HepG2 (cell line): Measurements from ENCODE around the gene MT1F. TPM values are rescaled to one million over a fixed set of nuclear protein-coding genes. Genes with fewer than 3 reads are reported as not detected.

ENCODE experiments used
- ATAC-seq: fragments of 200-7000 bp; cut with Tn5 transposase; 3 replicates; pipeline ENCODE4 v1.9.1; 2020; ENCODE audit warnings: mild to moderate bottlenecking, moderate library complexity
- BruUV-seq: library from RNA; stranded (reverse); fragments of 400-500 nt; replicated peaks from 2 replicates; lab custom pipeline; 2021; lab: Mats Ljungman, UMichigan
- CTCF ChIA-PET: fragments of 300-600 bp; formaldehyde crosslinking; extraction: SDS; loops from one replicate; lab custom pipeline; 2021; ENCODE audit warnings: low total read pairs, inconsistent platforms, low intra/inter-chr PET ratio; lab: Yijun Ruan, JAX
- POLR2A ChIA-PET: fragments of 350-600 bp; sonication (Branson Sonifier 250); formaldehyde crosslinking; loops from one replicate; lab custom pipeline; 2020; ENCODE audit warnings: antibody characterized with exemption, inconsistent platforms; lab: Yijun Ruan, JAX
- DNase-seq: peaks from one replicate; pipeline ENCODE4 v3.0.0-alpha.2; 2015; ENCODE audit warnings: low spot score
- FAIRE-seq: peaks from 3 replicates; lab custom pipeline; 2011; peaks lifted over from hg19 to GRCh38; lab: Jason Lieb, UNC
- H2AFZ ChIP-seq: one replicate; pipeline ENCODE4 v1.6.1; 2011; ENCODE audit warnings: low read length, inconsistent platforms
- H3K27ac ChIP-seq: fragments of 300-600 bp; 3 replicates; pipeline ENCODE4 v1.8.0; 2011; ENCODE audit warnings: mixed run types, mild to moderate bottlenecking, mixed read lengths, low read length, inconsistent platforms; ENCODE audit not compliant: insufficient read depth; ENCODE audit errors: extremely low read length
- H3K27me3 ChIP-seq, 2 experiments: fragments of 200-600 bp in 1 of 2; 2 replicates in 1 of 2; 3 replicates in 1 of 2; pipeline versions ENCODE4 v1.6.0 to v1.8.0; 2011; ENCODE audit warnings: low read length in 2 of 2, mild to moderate bottlenecking in 2 of 2, moderate library complexity in 2 of 2, inconsistent platforms in 1 of 2; ENCODE audit not compliant: insufficient read depth in 2 of 2, control insufficient read depth in 1 of 2
- H3K36me3 ChIP-seq, 2 experiments: fragments of 200-600 bp in 1 of 2; replicated peaks in 1 of 2; 2 replicates in 1 of 2; 3 replicates in 1 of 2; pipeline versions ENCODE4 v1.5.1 to v1.8.0; 2011; ENCODE audit warnings: low read length in 2 of 2, inconsistent platforms in 1 of 2; ENCODE audit not compliant: insufficient read depth in 2 of 2, control insufficient read depth in 1 of 2
- H3K4me1 ChIP-seq: 2 replicates; pipeline ENCODE4 v1.5.1; 2012; ENCODE audit warnings: low read length, inconsistent platforms; ENCODE audit not compliant: insufficient read depth
- H3K4me2 ChIP-seq: 2 replicates; pipeline ENCODE4 v1.6.0; 2011; ENCODE audit warnings: low read depth, low read length, inconsistent platforms
- H3K4me3 ChIP-seq, 3 experiments: fragments of 200-600 bp in 1 of 3; sonication (generic), shearing (Covaris generic) in 1 of 3; replicated peaks in 1 of 3; 2 replicates each; pipeline ENCODE4 v1.5.1; 2011 to 2016; ENCODE audit warnings: low read length in 3 of 3, inconsistent platforms in 2 of 3, low read depth in 2 of 3, mild to moderate bottlenecking in 2 of 3, control low read depth in 1 of 3, mixed read lengths in 1 of 3; ENCODE audit not compliant: insufficient read depth in 1 of 3
- H3K79me2 ChIP-seq: one replicate; pipeline ENCODE4 v1.6.1; 2011; ENCODE audit warnings: low read length, inconsistent platforms; ENCODE audit not compliant: insufficient read depth
- H3K9ac ChIP-seq: 2 replicates; pipeline ENCODE4 v1.6.0; 2011; ENCODE audit warnings: mild to moderate bottlenecking, low read depth, low read length, inconsistent platforms; ENCODE audit not compliant: insufficient read depth
- H3K9me3 ChIP-seq: 2 replicates; pipeline ENCODE4 v1.5.1; 2012; ENCODE audit warnings: mild to moderate bottlenecking, low read length
- H4K20me1 ChIP-seq: 2 replicates; pipeline ENCODE4 v1.6.0; 2011; ENCODE audit warnings: inconsistent platforms, mild to moderate bottlenecking, low read length, moderate library complexity; ENCODE audit not compliant: insufficient read depth
- CENPX ChIP-seq: sonication (generic); formaldehyde crosslinking; IDR thresholded peaks from 2 replicates; pipeline ENCODE4 v1.9.0; 2021; ENCODE audit warnings: mild to moderate bottlenecking, missing genetic modification reagents, moderate library complexity
- CREB1 ChIP-seq, 2 experiments: fragments of 450-650 bp in 1 of 2; IDR thresholded peaks; 2 replicates each; pipeline ENCODE4 v1.6.1; 2016 to 2017; ENCODE audit warnings: control low read depth in 1 of 2, mild to moderate bottlenecking in 1 of 2, missing compliant biosample characterization in 1 of 2, missing genetic modification characterization in 1 of 2
- FOXC1 ChIP-seq: sonication (generic); formaldehyde crosslinking; IDR thresholded peaks from 2 replicates; pipeline ENCODE4 v1.8.0; 2022; ENCODE audit warnings: mild to moderate bottlenecking, missing genetic modification reagents, borderline replicate concordance
- GATAD2A ChIP-seq: IDR thresholded peaks from 2 replicates; pipeline ENCODE4 v1.6.1; 2016
- IKZF1 ChIP-seq: fragments of 450-650 bp; IDR thresholded peaks from 2 replicates; pipeline ENCODE4 v1.7.1; 2016
- IKZF4 ChIP-seq: sonication (generic); formaldehyde crosslinking; IDR thresholded peaks from 2 replicates; pipeline ENCODE4 v1.5.1; 2020; ENCODE audit warnings: borderline replicate concordance, mild to moderate bottlenecking, low read depth, missing genetic modification reagents; ENCODE audit errors: not compliant biosample characterization
- KLF13 ChIP-seq: sonication (generic); formaldehyde crosslinking; IDR thresholded peaks from 2 replicates; pipeline ENCODE4 v1.4.0; 2020; ENCODE audit warnings: mild to moderate bottlenecking, missing genetic modification reagents
- ONECUT2 ChIP-seq: sonication (generic); formaldehyde crosslinking; IDR thresholded peaks from 2 replicates; pipeline ENCODE4 v1.4.0; 2020; ENCODE audit warnings: missing genetic modification reagents
- PCBP1 ChIP-seq: fragments of 200-400 bp; formaldehyde crosslinking; IDR thresholded peaks from 2 replicates; pipeline ENCODE4 v1.6.1; 2017; ENCODE audit warnings: mild to moderate bottlenecking, low read depth, low read length, borderline replicate concordance
- PRMT3 ChIP-seq: sonication (generic); formaldehyde crosslinking; IDR thresholded peaks from 2 replicates; pipeline ENCODE4 v1.8.1; 2022; ENCODE audit warnings: low read depth, mild to moderate bottlenecking, moderate library complexity, missing genetic modification reagents, borderline replicate concordance
- RNF2 ChIP-seq: fragments of 450-650 bp; conservative IDR thresholded peaks from 2 replicates; pipeline ENCODE4 v1.6.1; 2016; ENCODE audit warnings: low read depth
- SOX6 ChIP-seq, 2 experiments: fragments of 450-650 bp in 1 of 2; sonication (generic) in 1 of 2; formaldehyde crosslinking in 1 of 2; IDR thresholded peaks; 2 replicates each; pipeline versions ENCODE4 v1.4.0 to v1.6.1; 2017 to 2020; ENCODE audit warnings: antibody characterized with exemption in 1 of 2, mild to moderate bottlenecking in 1 of 2, missing genetic modification reagents in 1 of 2
- ZBTB3 ChIP-seq: sonication (generic); formaldehyde crosslinking; IDR thresholded peaks from 2 replicates; pipeline ENCODE4 v1.4.0; 2020; ENCODE audit warnings: low read depth, mild to moderate bottlenecking, moderate library complexity, missing genetic modification reagents, borderline replicate concordance
- ZBTB7B ChIP-seq: sonication (generic); formaldehyde crosslinking; IDR thresholded peaks from 2 replicates; pipeline ENCODE4 v1.4.0; 2020; ENCODE audit warnings: missing genetic modification reagents
- ZNF572 ChIP-seq: sonication (generic); formaldehyde crosslinking; IDR thresholded peaks from 2 replicates; pipeline ENCODE4 v1.5.1; 2020; ENCODE audit warnings: mild to moderate bottlenecking, missing genetic modification reagents
- ZNF839 ChIP-seq: sonication (generic); formaldehyde crosslinking; IDR thresholded peaks from 2 replicates; pipeline ENCODE4 v1.4.0; 2020; ENCODE audit warnings: missing genetic modification reagents, mild to moderate bottlenecking, borderline replicate concordance
- WGBS: methylation state at CpG from one replicate; pipeline ENCODE4 v1.1.6; 2017; ENCODE audit warnings: low lambda C conversion rate; 5-methylcytosine and 5-hydroxymethylcytosine counted together
- in situ Hi-C: cut with HindIII; loops from 2 replicates; pipeline ENCODE4 v1.10.0; 2017; ENCODE audit warnings: low pct_unique_long_range_greater_than_20kb; ENCODE audit not compliant: extremely low pct_ligation_motif_present
- intact Hi-C: fragments of 100-400 bp; cut with micrococcal nuclease; formaldehyde crosslinking; loops from one replicate; pipeline ENCODE4 v1.10.0; 2022; ENCODE audit not compliant: unreplicated experiment
- polyA plus RNA-seq, 8 experiments: library from polyadenylated mRNA; depleted of rRNA in 3 of 8; stranded (reverse) in 7 of 8; unstranded in 1 of 8; fragments of >200 nt; fragmentation: Illumina TruSeq in 4 of 8; extraction: Trizol in 4 of 8; gene quantifications; 2 replicates each; pipeline versions ENCODE4 v1.2.1 to v1.2.3, GENCODE V29; 2011 to 2016; ENCODE audit warnings: low read depth in 4 of 8, missing spikeins in 1 of 8, mixed read lengths in 1 of 8; ENCODE audit not compliant: insufficient read depth in 1 of 8
- total RNA-seq, 5 experiments: library from RNA; depleted of rRNA; stranded (reverse); fragments of >200 nt; fragmentation: Illumina TruSeq; extraction: Trizol; gene quantifications; 2 replicates each; pipeline ENCODE4 v1.2.3, GENCODE V29; 2016; ENCODE audit warnings: low read depth in 1 of 5
- TF ChIP-seq, protein P1 (sequence below): sonication (generic); formaldehyde crosslinking; IDR thresholded peaks from 2 replicates; pipeline ENCODE4 v1.4.0; 2020; ENCODE audit warnings: mild to moderate bottlenecking, missing genetic modification reagents
- TF ChIP-seq, protein P2 (sequence below): sonication (generic); formaldehyde crosslinking; IDR thresholded peaks from 2 replicates; pipeline ENCODE4 v1.5.0; 2020; ENCODE audit warnings: missing genetic modification reagents
- TF ChIP-seq, protein P3 (sequence below): sonication (generic); formaldehyde crosslinking; IDR thresholded peaks from 2 replicates; pipeline ENCODE4 v1.8.0; 2022; ENCODE audit warnings: missing genetic modification reagents, mild to moderate bottlenecking, inconsistent platforms, borderline replicate concordance
- TF ChIP-seq, protein P4 (sequence below): IDR thresholded peaks from 2 replicates; pipeline ENCODE4 v1.6.1; 2016; ENCODE audit warnings: missing genetic modification reagents, missing compliant biosample characterization

The MT1F gene
- total and polyA plus RNA-seq, 2 of the 13 experiments (the other 11 are each of a cell fraction or from before 2014, with no cell fraction given), result 1.9 to 169 TPM

DNA sequence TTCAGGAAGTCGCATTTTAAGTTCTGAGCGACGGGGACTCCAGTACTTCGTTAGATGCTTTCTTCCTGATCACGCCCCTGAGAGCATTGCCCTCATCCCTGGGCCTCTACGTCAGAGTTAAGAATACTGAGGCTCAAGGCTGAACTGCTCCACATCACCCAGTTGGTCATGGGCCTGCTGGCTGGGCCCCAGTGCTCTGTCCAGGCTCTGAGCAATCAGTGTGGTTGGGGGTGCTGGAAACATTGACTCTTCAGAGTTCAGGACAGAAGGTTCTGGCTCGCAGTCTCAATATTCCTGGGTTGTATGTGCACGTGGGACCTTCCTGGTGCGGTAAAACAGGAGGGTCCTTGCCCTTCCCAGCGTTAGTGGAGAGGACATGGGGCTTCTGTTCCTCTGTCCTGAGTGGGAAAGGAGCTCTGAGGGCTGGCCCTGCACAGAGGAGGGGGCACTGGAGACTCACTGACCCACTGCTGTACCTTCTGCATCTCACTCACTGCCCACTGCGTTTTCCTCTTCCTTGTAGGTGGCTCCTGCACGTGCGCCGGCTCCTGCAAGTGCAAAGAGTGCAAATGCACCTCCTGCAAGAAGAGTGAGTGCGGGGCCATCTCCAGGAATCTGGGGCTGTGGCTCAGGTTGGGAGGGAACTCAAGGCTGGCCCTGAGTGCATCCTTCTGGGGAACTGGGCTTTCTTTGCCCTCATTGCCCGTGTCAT lies 31.7 kb upstream of the MT1F start:
- ChIA-PET CTCF (no interaction called here), POLR2A (interaction anchor here (0.9 to 4.8 kb wide), 9 partner anchors 11 to 57 kb away, joined by 3 to 83 read pairs (median 5); partner anchors contain the start of genes MT1F and MT2A)
- in situ Hi-C loops (no loop called here), intact Hi-C loops (loop anchor here (2.0 kb wide), 1 partner anchor 17 kb away; the partner anchor contains the start of gene MT2A)
- no peaks in the 10 kb centered on the region for H3K9me3 ChIP-seq
- H4K20me1 ChIP-seq, result no peaks in the 10 kb centered on the region
- no peaks in the 10 kb centered on the region for H3K79me2 ChIP-seq
- H3K9ac ChIP-seq, result peak overlapping the region; percentile 64
- TSS peak; percentile 98 for BruUV-seq
- WGBS, result 31% methylated on average over 16 of the region's 16 CpGs
- H3K27ac ChIP-seq, result no peak overlapping the region
- H3K36me3 ChIP-seq, result no peaks in the 10 kb centered on the region
- DNase-seq, result no peak
- peak overlapping the region; percentile 97 for H3K4me2 ChIP-seq
- ATAC-seq, result peak; percentile 41
- peak overlapping the region; percentile 63 to 88 (median 72) for H3K4me3 ChIP-seq
- no peak overlapping the region for H2AFZ ChIP-seq
- peak; percentile 56 for FAIRE-seq
- H3K4me1 ChIP-seq, result peaks cover 60% of the 10 kb centered on the region
- H3K27me3 ChIP-seq, result peaks cover 0 to 41% of the 10 kb centered on the region in 2 experiments; a peak in 3 of 5 replicates
- TF ChIP-seq, protein P1, sequence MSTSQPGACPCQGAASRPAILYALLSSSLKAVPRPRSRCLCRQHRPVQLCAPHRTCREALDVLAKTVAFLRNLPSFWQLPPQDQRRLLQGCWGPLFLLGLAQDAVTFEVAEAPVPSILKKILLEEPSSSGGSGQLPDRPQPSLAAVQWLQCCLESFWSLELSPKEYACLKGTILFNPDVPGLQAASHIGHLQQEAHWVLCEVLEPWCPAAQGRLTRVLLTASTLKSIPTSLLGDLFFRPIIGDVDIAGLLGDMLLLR (CRISPR knock-in tag), result peak; percentile 35; the same call in 1 of the 2 replicates
- TF ChIP-seq IKZF4 (CRISPR knock-in tag) (peak; percentile 43), ZBTB3 (0 out of 2 replicates have a peak, but pooled peaks have one; percentile 9), FOXC1 (CRISPR knock-in tag) (peak; percentile 31; the same call in 1 of the 2 replicates), SOX6 (IDR thresholded peaks at IDR 0.05) (no peak), SOX6 (CRISPR knock-in tag; IDR thresholded peaks at IDR 0.05) (0 out of 2 replicates have a peak, but pooled peaks have one; percentile 6), CENPX (no peak), ONECUT2 (CRISPR knock-in tag) (no peak), IKZF1 (no peak), RNF2 (no peak), PRMT3 (CRISPR knock-in tag) (0 out of 2 replicates have a peak, but pooled peaks have one; percentile 34), CREB1 (IDR thresholded peaks at IDR 0.05) (no peak), CREB1 (CRISPR knock-in tag; IDR thresholded peaks at IDR 0.05) (peak; percentile 19; the same call in 1 of the 2 replicates), GATAD2A (CRISPR knock-in tag) (no peak; the same call in 1 of the 2 replicates), KLF13 (no peak), PCBP1 (no peak), ZNF839 (CRISPR knock-in tag) (no peak), ZBTB7B (CRISPR knock-in tag) (no peak), ZNF572 (0 out of 2 replicates have a peak, but pooled peaks have one; percentile 57)
- TF ChIP-seq, protein P2, sequence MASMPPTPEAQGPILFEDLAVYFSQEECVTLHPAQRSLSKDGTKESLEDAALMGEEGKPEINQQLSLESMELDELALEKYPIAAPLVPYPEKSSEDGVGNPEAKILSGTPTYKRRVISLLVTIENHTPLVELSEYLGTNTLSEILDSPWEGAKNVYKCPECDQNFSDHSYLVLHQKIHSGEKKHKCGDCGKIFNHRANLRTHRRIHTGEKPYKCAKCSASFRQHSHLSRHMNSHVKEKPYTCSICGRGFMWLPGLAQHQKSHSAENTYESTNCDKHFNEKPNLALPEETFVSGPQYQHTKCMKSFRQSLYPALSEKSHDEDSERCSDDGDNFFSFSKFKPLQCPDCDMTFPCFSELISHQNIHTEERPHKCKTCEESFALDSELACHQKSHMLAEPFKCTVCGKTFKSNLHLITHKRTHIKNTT (CRISPR knock-in tag), result peak; percentile 17; the same call in 1 of the 2 replicates
- TF ChIP-seq, protein P3, sequence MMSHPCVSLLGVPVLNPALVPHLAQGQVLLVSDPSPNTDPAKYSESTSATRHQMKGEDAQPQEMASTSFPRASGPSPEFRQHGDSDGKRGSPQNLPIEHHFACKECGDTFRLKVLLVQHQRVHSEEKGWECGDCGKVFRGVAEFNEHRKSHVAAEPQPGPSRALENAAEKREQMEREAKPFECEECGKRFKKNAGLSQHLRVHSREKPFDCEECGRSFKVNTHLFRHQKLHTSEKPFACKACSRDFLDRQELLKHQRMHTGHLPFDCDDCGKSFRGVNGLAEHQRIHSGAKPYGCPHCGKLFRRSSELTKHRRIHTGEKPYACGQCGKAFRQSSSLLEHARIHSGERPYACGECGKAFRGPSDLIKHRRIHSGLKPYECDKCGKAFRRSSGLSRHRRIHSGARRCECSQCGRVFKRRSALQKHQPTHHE (CRISPR knock-in tag), result no peak
- TF ChIP-seq, protein P4, sequence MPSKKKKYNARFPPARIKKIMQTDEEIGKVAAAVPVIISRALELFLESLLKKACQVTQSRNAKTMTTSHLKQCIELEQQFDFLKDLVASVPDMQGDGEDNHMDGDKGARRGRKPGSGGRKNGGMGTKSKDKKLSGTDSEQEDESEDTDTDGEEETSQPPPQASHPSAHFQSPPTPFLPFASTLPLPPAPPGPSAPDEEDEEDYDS (CRISPR knock-in tag), result 0 out of 2 replicates have a peak, but pooled peaks have one; percentile 6
